ENCODE data around the gene MSLN. TPM values are rescaled to one million over a fixed set of nuclear protein-coding genes. Genes with fewer than 3 reads are reported as not detected.
A peak's percentile ranks its signal among the peaks of the same experiment; 100 is the strongest.

The MSLN gene
- total and polyA plus RNA-seq, 2 of the 8 experiments (the other 6 are each of a cell fraction or from before 2014, with no cell fraction given): 0.28 to 0.50 TPM

GRCh38 chr16:752007-752312 is 8.6 kb upstream of the MSLN start:
- Histone ChIP-seq H2BK120ac (replicated peaks; ENCODE audit: low read depth, low read length) (no peak overlapping the region), H4K5ac (ENCODE audit: insufficient read length, low read depth, low read length) (no peak overlapping the region), H3K14ac (ENCODE audit: insufficient read length) (no peak overlapping the region), H3K79me1 (ENCODE audit: low read depth, low read length) (no peaks in the 10 kb centered on the region), H4K20me1 (replicated peaks in 1 of 2; ENCODE audit: control insufficient read depth in 1 of 2, insufficient read depth in 2 of 2, low read length in 2 of 2) (no peaks in the 10 kb centered on the region), H3K27me3 (replicated peaks in 1 of 4; ENCODE audit: control insufficient read depth in 3 of 4, extremely low read depth in 1 of 4, insufficient read depth in 3 of 4, low read length in 3 of 4) (no peaks in the 10 kb centered on the region), H3K18ac (ENCODE audit: extremely low read depth, low read length) (no peak overlapping the region; the same call in 1 of the 2 replicates), H3K4me3 (ENCODE audit: extremely low read depth in 1 of 4, insufficient read depth in 2 of 4, low read depth in 3 of 4, low read length in 4 of 4) (no peak overlapping the region), H3K56ac (replicated peaks; ENCODE audit: insufficient read length, low read depth, low read length) (no peak overlapping the region), H2BK15ac (ENCODE audit: low read length) (0 out of 2 replicates have a peak overlapping the region, but pooled peaks have one; percentile 72), H2AFZ (ENCODE audit: low read length) (no peak overlapping the region), H2BK12ac (ENCODE audit: low read depth, low read length) (0 out of 2 replicates have a peak overlapping the region, but pooled peaks have one; percentile 60), H3K23ac (ENCODE audit: insufficient read length) (no peak overlapping the region), H3K79me2 (ENCODE audit: control insufficient read depth in 1 of 2, insufficient read depth in 2 of 2, low read length in 2 of 2) (no peaks in the 10 kb centered on the region), H3K9ac (replicated peaks in 1 of 4; ENCODE audit: extremely low read depth in 1 of 4, low read depth in 3 of 4, low read length in 3 of 4) (peak overlapping the region in 1 of 4 experiments; percentile 6; a peak in 1 of 7 replicates), H2BK20ac (ENCODE audit: low read length) (no peak overlapping the region), H3K9me3 (ENCODE audit: insufficient read depth in 2 of 2, low read depth in 1 of 2, low read length in 1 of 2) (0 out of 4 replicates have a peak, but pooled peaks cover 0 to 3% of the 10 kb centered on the region in 2 experiments), H3K4me2 (ENCODE audit: insufficient read depth in 1 of 2, low read depth in 2 of 2, low read length in 2 of 2) (peak overlapping the region; percentile 14 to 40; a peak in 3 of 4 replicates), H4K8ac (ENCODE audit: extremely low read depth, insufficient read depth, low read length) (no peak overlapping the region), H3K36me3 (ENCODE audit: control insufficient read depth in 2 of 4, insufficient read depth in 4 of 4, low read length in 3 of 4) (no peaks in the 10 kb centered on the region), H2BK5ac (ENCODE audit: low read depth, low read length) (0 out of 2 replicates have a peak overlapping the region, but pooled peaks have one; percentile 35), H2AK5ac (ENCODE audit: low read depth, low read length) (no peak overlapping the region), H3K27ac (ENCODE audit: low read depth, low read length) (no peak overlapping the region), H3K23me2 (ENCODE audit: low read depth, low read length) (no peaks in the 10 kb centered on the region), H4K91ac (replicated peaks; ENCODE audit: insufficient read length, low read length) (no peak overlapping the region), H3K4me1 (replicated peaks in 1 of 4; ENCODE audit: control insufficient read depth in 3 of 4, insufficient read depth in 4 of 4, low read length in 3 of 4) (peaks cover 3 to 12% (median 5%) of the 10 kb centered on the region in 4 experiments; a peak in 5 of 7 replicates), H3K4ac (replicated peaks; ENCODE audit: insufficient read length, low read depth, low read length) (no peak overlapping the region)
- CTCF ChIA-PET (ENCODE audit: partially characterized antibody): interaction anchor here (0.6 to 35.8 kb wide), 7 partner anchors 9 to 36 kb away, joined by 3 to 977 read pairs (median 4); partner anchors contain the start of genes ANTKMT, CCDC78, CHTF18 and CIAO3
- 35% methylated on average over 10 of the region's 10 CpGs; no CpG with 5 or more reads in 1 of the 2 experiments for WGBS, 2 experiments (ENCODE audit: extremely low coverage in 1 of 2, insufficient coverage in 1 of 2, insufficient read length in 1 of 2, insufficient replicate concordance in 2 of 2, low coverage in 1 of 2, low lambda C conversion rate in 2 of 2, missing lambda C conversion rate in 1 of 2)
- DNase-seq (ENCODE audit: low read depth in 1 of 2, low spot score in 2 of 2) (no peak), FAIRE-seq (no peak)
- POLR2A ChIA-PET (ENCODE audit: partially characterized antibody): interaction anchor here (0.8 to 2.2 kb wide), 5 partner anchors 10 to 44 kb away, joined by 3 to 8 read pairs (median 4); partner anchors contain the start of genes CIAO3 and MSLN
- TF ChIP-seq SP2 (IDR thresholded peaks at IDR 0.05; ENCODE audit: low read length) (no peak), TAF1 (IDR thresholded peaks at IDR 0.05; ENCODE audit: low read depth, low read length) (0 out of 2 replicates have a peak, but pooled peaks have one; percentile 29), NRF1 (IDR thresholded peaks at IDR 0.05; ENCODE audit: low read depth, low read length) (no peak), GABPA (IDR thresholded peaks at IDR 0.05; ENCODE audit: borderline replicate concordance, insufficient read depth, low read length) (peak; percentile 65; the same call in 1 of the 2 replicates)
